ENCODE measurements around the gene LRRIQ1. TPM values are rescaled to one million over a fixed set of nuclear protein-coding genes. Genes with fewer than 3 reads are reported as not detected.
A peak's percentile ranks its signal among the peaks of the same experiment; 100 is the strongest.

Gene LRRIQ1
- total RNA-seq, 2 donors from 2014 or later: 0.12 TPM; not detected in 1

DNA sequence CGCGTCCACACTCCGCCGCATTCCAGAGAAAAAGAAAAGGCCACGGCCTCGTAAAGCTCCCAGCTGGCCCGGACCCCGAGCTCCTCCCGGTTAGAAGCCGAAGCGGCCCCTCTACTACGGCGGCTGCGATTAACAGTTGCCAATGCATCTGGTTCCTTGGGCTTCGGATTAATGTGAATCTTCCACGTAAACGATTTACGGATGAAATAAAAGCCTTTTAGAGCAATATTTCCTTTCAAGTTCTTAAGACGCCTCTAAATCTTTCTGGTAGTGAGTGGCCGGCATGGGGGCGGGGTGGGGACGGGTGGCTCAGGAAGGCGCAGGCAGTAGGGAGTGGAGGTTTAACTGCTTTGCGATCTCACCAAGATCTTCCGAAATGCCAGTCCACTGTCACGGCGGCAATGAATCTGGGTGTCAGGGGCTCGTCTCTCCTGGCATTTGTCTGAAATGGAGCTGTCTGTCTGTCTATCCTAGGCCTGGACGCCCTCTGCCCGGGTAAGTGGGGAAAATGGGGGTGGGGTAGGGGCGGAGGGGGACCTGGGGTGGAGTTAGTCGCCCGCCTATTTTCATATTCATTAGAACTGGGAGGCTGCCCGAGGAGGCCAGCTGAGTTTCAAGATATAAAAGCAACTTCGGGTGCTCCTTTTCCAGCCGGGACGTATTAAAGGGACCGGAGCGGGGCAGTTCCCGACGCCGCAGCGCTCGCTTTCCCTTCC is 243.5 kb downstream of the LRRIQ1 start:
- DNase-seq (ENCODE audit: low spot score): no peak

GRCh38 chr12:85280165-85280983 is 244.2 kb downstream of the LRRIQ1 start, which contains the start of gene ALX1:
TSS of gene ALX1 (plus strand) at chr12:85280220. CDS start at chr12:85280262, 42 bp downstream.
- Histone ChIP-seq H3K9me3 (peaks cover 0 to 11% of the 10 kb centered on the region in 2 donors), H3K27ac (no peak within 1 kb of the TSS), H3K4me3 (peak within 1 kb of the TSS; percentile 16 to 38), H3K4me1 (peaks cover 0 to 15% of the 10 kb centered on the region in 2 donors), H3K36me3 (no peaks in the 10 kb centered on the region), H3K27me3 (peaks cover 10 to 14% of the 10 kb centered on the region in 2 donors)
- TF ChIP-seq CTCF (IDR thresholded peaks at IDR 0.05): no peak
- DNase-seq (ENCODE audit: low spot score): no peak

More for the DNA sequence above, 243.5 kb downstream of the LRRIQ1 start:
- no peaks in the 10 kb centered on the region for H3K36me3 ChIP-seq
- H3K27ac ChIP-seq: no peak overlapping the region
- no peak for TF ChIP-seq CTCF (IDR thresholded peaks at IDR 0.05)
- peaks cover 0 to 11% of the 10 kb centered on the region in 2 donors for H3K9me3 ChIP-seq
- peaks cover 0 to 15% of the 10 kb centered on the region in 2 donors for H3K4me1 ChIP-seq
- peak overlapping the region; percentile 16 to 38 for H3K4me3 ChIP-seq
- H3K27me3 ChIP-seq: peaks cover 10 to 14% of the 10 kb centered on the region in 2 donors

DNA sequence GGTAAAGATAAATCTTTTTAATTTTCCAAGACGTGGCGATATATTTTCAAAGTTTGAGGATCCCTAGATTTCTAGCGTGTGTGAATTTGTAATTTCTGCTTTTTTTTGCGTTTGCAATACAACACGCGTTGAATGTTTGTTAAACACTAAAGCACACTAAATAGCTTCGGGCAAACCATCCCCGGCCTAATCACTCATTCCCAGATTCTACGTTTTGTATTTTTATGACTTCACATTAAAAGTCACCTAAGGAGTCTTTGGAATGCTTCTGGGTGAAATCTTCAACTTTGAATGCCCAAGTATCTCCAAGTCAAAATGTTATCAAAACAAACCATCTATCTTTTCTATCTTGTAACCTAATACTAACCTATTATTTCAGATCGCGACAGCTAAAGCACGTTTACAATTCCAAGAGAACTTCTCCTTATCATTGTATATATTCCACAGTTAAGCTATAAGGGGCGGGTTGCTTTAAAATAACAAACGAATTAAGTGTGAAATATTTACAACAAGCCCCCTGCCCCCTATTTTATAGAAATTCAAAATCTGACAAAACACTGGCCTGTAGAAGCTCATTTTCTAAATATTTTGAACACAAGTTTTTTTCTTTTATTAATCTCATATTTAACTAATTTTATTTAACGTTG is 245.0 kb downstream of the LRRIQ1 start:
- H3K27me3 ChIP-seq: peaks cover 10 to 14% of the 10 kb centered on the region in 2 donors

DNA sequence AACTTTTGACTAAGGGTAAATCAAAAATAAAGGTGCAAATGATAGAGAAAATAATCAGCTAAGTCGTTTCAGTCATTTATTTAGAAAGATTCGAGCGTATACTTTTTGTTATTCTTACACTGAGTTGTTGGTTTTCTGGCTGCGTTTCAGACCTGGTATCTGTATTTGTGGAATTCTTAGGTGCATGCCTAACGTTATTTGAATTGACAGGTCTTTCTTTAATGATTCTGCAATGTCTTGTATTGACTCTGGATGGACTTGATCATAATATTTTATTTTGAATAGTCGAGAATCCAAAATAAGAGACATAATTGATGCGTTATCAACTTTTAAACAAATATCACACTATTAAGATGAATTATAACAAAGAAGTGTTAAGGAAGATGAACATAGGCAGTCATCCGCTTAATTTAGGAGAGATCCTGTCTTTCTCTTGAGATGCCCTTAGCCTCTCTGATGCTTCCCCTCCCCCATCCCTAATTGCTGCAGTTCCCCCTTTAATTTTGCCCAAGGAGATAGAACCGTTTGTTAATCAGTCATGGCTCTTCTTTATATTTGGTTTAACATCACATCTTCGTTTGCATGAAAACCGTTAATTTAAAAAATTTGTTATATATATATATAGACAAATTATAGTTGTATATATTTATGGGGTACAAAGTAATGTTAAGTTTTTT is 245.6 kb downstream of the LRRIQ1 start:
- Histone ChIP-seq H3K27me3 (peaks cover 10 to 14% of the 10 kb centered on the region in 2 donors), H3K27ac (no peak overlapping the region), H3K4me3 (no peak overlapping the region)

More for the DNA sequence above, 245.0 kb downstream of the LRRIQ1 start:
- H3K9me3 ChIP-seq: peaks cover 0 to 11% of the 10 kb centered on the region in 2 donors
- no peak for TF ChIP-seq CTCF (IDR thresholded peaks at IDR 0.05)
- H3K4me3 ChIP-seq: peak overlapping the region; percentile 16 to 38
- no peaks in the 10 kb centered on the region for H3K36me3 ChIP-seq
- peaks cover 0 to 15% of the 10 kb centered on the region in 2 donors for H3K4me1 ChIP-seq
- no peak for DNase-seq (ENCODE audit: low spot score)
- no peak overlapping the region for H3K27ac ChIP-seq

More for the DNA sequence above, 245.6 kb downstream of the LRRIQ1 start:
- Histone ChIP-seq H3K36me3 (no peaks in the 10 kb centered on the region), H3K4me1 (peaks cover 0 to 15% of the 10 kb centered on the region in 2 donors), H3K9me3 (peaks cover 0 to 11% of the 10 kb centered on the region in 2 donors)
- TF ChIP-seq CTCF (IDR thresholded peaks at IDR 0.05): no peak
- no peak for DNase-seq (ENCODE audit: low spot score)
